ENCODE results near the gene GCLM. TPM values are rescaled to one million over a fixed set of nuclear protein-coding genes. Genes with fewer than 3 reads are reported as not detected.

The GCLM gene
- total and polyA plus RNA-seq, 4 donors, result 6.8 to 16.2 (median 9.9) TPM

DNA sequence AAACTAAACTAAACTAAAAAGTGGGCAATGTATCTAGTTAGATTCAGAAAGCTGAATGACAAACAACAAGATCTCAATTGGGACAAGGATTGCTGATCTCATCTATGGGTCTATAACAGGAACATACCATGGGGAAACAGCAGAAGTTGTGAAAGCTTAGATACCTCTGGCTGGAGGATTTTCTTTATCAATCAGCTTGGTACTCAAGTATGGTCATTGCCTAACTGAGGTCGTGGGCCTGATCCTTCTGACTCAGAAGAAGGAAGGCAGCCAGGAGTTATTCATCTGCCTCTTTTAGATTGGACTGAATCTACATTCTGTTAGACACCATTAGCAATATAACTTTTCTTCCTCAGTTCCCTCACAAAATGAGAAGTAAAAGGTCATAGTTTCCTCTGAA, 69.9 kb downstream of the GCLM start:
- ATAC-seq (ENCODE audit: low FRiP score) (no peak), DNase-seq (no peak)
- no peak overlapping the region for H3K4me3 ChIP-seq (ENCODE audit: low read length in 2 of 2)
- H3K4me1 ChIP-seq (ENCODE audit: control insufficient read depth in 1 of 2, insufficient read depth in 2 of 2, low read length in 2 of 2), result no peaks in the 10 kb centered on the region
- no peaks in the 10 kb centered on the region for H3K9me3 ChIP-seq (ENCODE audit: control insufficient read depth, low read length)
- no peaks in the 10 kb centered on the region for H3K27me3 ChIP-seq (ENCODE audit: control insufficient read depth in 1 of 2, insufficient read depth in 2 of 2, low read length in 1 of 2)
- WGBS, 2 donors, result 10 to 33% methylated on average over 1 of the region's 1 CpG
- no peaks in the 10 kb centered on the region for H3K36me3 ChIP-seq (ENCODE audit: control insufficient read depth in 1 of 2, insufficient read depth in 2 of 2, low read length in 1 of 2)
- intact Hi-C loops (cut with DNase I), result no loop called here
- no peak overlapping the region for H3K27ac ChIP-seq (ENCODE audit: low read depth in 1 of 2, low read length in 2 of 2)

GRCh38 chr1:93837961-93838360, 71.3 kb downstream of the GCLM start:
- no peaks in the 10 kb centered on the region for H3K36me3 ChIP-seq (ENCODE audit: control insufficient read depth in 1 of 2, insufficient read depth in 2 of 2, low read length in 1 of 2)
- ATAC-seq (ENCODE audit: low FRiP score), result no peak
- no peaks in the 10 kb centered on the region for H3K27me3 ChIP-seq (ENCODE audit: control insufficient read depth in 1 of 2, insufficient read depth in 2 of 2, low read length in 1 of 2)
- intact Hi-C loops (cut with DNase I), result no loop called here
- no peaks in the 10 kb centered on the region for H3K4me1 ChIP-seq (ENCODE audit: control insufficient read depth in 1 of 2, insufficient read depth in 2 of 2, low read length in 2 of 2)
- 95 to 98% methylated on average over 3 of the region's 3 CpGs for WGBS, 2 donors
- no peak overlapping the region for H3K27ac ChIP-seq (ENCODE audit: low read depth in 1 of 2, low read length in 2 of 2)
- no peak overlapping the region for H3K4me3 ChIP-seq (ENCODE audit: low read length in 2 of 2)
- no peaks in the 10 kb centered on the region for H3K9me3 ChIP-seq (ENCODE audit: control insufficient read depth, low read length)
- DNase-seq, result no peak

Small RNAs within 50 kb of the gene (microRNA-seq; reads per million reads assigned to microRNA genes)
- gene MIR760, result 10.9 to 23.8 reads per million in 2 donors

Other genes starting within 250 kb of the GCLM start
- gene BCAR3, start 227.6 kb downstream of the GCLM start, total RNA-seq, result 10 to 100 TPM; 18.4 to 24.1 TPM
- 10 to 100 TPM in 1 of 2 donors, 1 to 10 TPM in 1; 8.4 to 13.7 TPM for gene BCAR3, start 227.6 kb downstream of the GCLM start, polyA plus RNA-seq
- 10 to 100 TPM; 36.6 to 55.6 TPM for gene DNTTIP2, start 30.2 kb downstream of the GCLM start, total RNA-seq
- gene DNTTIP2, start 30.2 kb downstream of the GCLM start, polyA plus RNA-seq, result 10 to 100 TPM; 30.8 to 46.3 TPM
- under 1 TPM; 0.16 to 0.63 TPM for gene ABCA4, start 211.7 kb upstream of the GCLM start, total RNA-seq
- under 1 TPM; 0.08 to 0.25 TPM for gene ABCA4, start 211.7 kb upstream of the GCLM start, polyA plus RNA-seq

All from aorta (tissue), 5 donors.